Measurements from ENCODE around the gene ITPR2.

ITPR2 gene

GRCh38 chr12:26789731-26790644 is 43.0 kb downstream of the ITPR2 start:
- TF ChIP-seq POLR2AphosphoS5 (IDR thresholded peaks at IDR 0.05; ENCODE audit: low read depth, low read length) (no peak), TAF1 (IDR thresholded peaks at IDR 0.05; ENCODE audit: borderline replicate concordance, insufficient read depth, low read length) (no peak), SIN3A (IDR thresholded peaks at IDR 0.05; ENCODE audit: borderline replicate concordance, insufficient read depth, low read length) (no peak)

- TF ChIP-seq REST (IDR thresholded peaks at IDR 0.05; ENCODE audit: insufficient read depth in 1 of 2, low read depth in 2 of 2, low read length in 2 of 2) (no peak), FOXP2 (optimal IDR thresholded peaks at IDR 0.05; ENCODE audit: borderline replicate concordance, extremely low read depth, extremely low read length, insufficient read depth) (no peak), SIN3A (IDR thresholded peaks at IDR 0.05; ENCODE audit: borderline replicate concordance, insufficient read depth, low read length) (no peak), TAF1 (IDR thresholded peaks at IDR 0.05; ENCODE audit: borderline replicate concordance, insufficient read depth, low read length) (no peak), POLR2AphosphoS5 (IDR thresholded peaks at IDR 0.05; ENCODE audit: low read depth, low read length) (no peak)
Observed at GRCh38 chr12:26786865-26787514, 46.0 kb downstream of the ITPR2 start.

- TF ChIP-seq TAF1 (IDR thresholded peaks at IDR 0.05; ENCODE audit: borderline replicate concordance, insufficient read depth, low read length), result no peak
Observed at GRCh38 chr12:26786491-26786864, 46.5 kb downstream of the ITPR2 start.

- TF ChIP-seq FOXP2 (optimal IDR thresholded peaks at IDR 0.05; ENCODE audit: borderline replicate concordance, extremely low read depth, extremely low read length, insufficient read depth) (no peak), REST (IDR thresholded peaks at IDR 0.05; ENCODE audit: insufficient read depth in 1 of 2, low read depth in 2 of 2, low read length in 2 of 2) (no peak), TAF1 (IDR thresholded peaks at IDR 0.05; ENCODE audit: borderline replicate concordance, insufficient read depth, low read length) (no peak), POLR2AphosphoS5 (IDR thresholded peaks at IDR 0.05; ENCODE audit: low read depth, low read length) (no peak), SIN3A (IDR thresholded peaks at IDR 0.05; ENCODE audit: borderline replicate concordance, insufficient read depth, low read length) (no peak)
Observed at GRCh38 chr12:26783131-26783526, 49.9 kb downstream of the ITPR2 start.

- TF ChIP-seq FOXP2 (optimal IDR thresholded peaks at IDR 0.05; ENCODE audit: borderline replicate concordance, extremely low read depth, extremely low read length, insufficient read depth), result no peak
- TF ChIP-seq SIN3A (IDR thresholded peaks at IDR 0.05; ENCODE audit: borderline replicate concordance, insufficient read depth, low read length), result no peak
- TF ChIP-seq TAF1 (IDR thresholded peaks at IDR 0.05; ENCODE audit: borderline replicate concordance, insufficient read depth, low read length), result no peak
Observed at GRCh38 chr12:26782372-26783130, 50.4 kb downstream of the ITPR2 start.

GRCh38 chr12:26777236-26777635 is 55.8 kb downstream of the ITPR2 start:
- no peak for TF ChIP-seq FOXP2 (optimal IDR thresholded peaks at IDR 0.05; ENCODE audit: borderline replicate concordance, extremely low read depth, extremely low read length, insufficient read depth)
- TF ChIP-seq SIN3A (IDR thresholded peaks at IDR 0.05; ENCODE audit: borderline replicate concordance, insufficient read depth, low read length), result no peak

- TF ChIP-seq TAF1 (IDR thresholded peaks at IDR 0.05; ENCODE audit: borderline replicate concordance, insufficient read depth, low read length) (no peak), SIN3A (IDR thresholded peaks at IDR 0.05; ENCODE audit: borderline replicate concordance, insufficient read depth, low read length) (no peak), REST (IDR thresholded peaks at IDR 0.05; ENCODE audit: insufficient read depth in 1 of 2, low read depth in 2 of 2, low read length in 2 of 2) (no peak), FOXP2 (optimal IDR thresholded peaks at IDR 0.05; ENCODE audit: borderline replicate concordance, extremely low read depth, extremely low read length, insufficient read depth) (no peak), POLR2AphosphoS5 (IDR thresholded peaks at IDR 0.05; ENCODE audit: low read depth, low read length) (no peak)
Observed at GRCh38 chr12:26773313-26774104, 59.5 kb downstream of the ITPR2 start.

Measured in PFSK-1 (cell line).